ENCODE data around the gene PSMG1.

- TF ChIP-seq SIN3A (conservative IDR thresholded peaks at IDR 0.05 in 1 of 2, IDR thresholded peaks at IDR 0.05 in 1 of 2; ENCODE audit: low read depth in 1 of 2, low read length in 2 of 2) (peak in 1 of 2 experiments; percentile 37; a peak in 1 of 4 replicates), EP300 (IDR thresholded peaks at IDR 0.05; ENCODE audit: borderline replicate concordance in 1 of 2, low read depth in 2 of 2, low read length in 2 of 2) (peak in 1 of 2 experiments; percentile 18; a peak in 1 of 3 replicates), CTCF (IDR thresholded peaks at IDR 0.05; ENCODE audit: control extremely low read depth in 1 of 3, insufficient read depth in 1 of 3, low read depth in 1 of 3, low read length in 3 of 3) (peak; percentile 36 to 73 (median 67)), JUN (IDR thresholded peaks at IDR 0.05; ENCODE audit: low read depth, low read length) (no peak), TCF12 (IDR thresholded peaks at IDR 0.05; ENCODE audit: low read depth, low read length) (peak; percentile 97), POLR2AphosphoS5 (IDR thresholded peaks at IDR 0.05; ENCODE audit: low read depth, low read length) (no peak)
These were observed 57.3 kb downstream of the PSMG1 start for GRCh38 chr21:39125752-39126485.

All from H1 (cell line).